OCI-LY7 (cell line): ENCODE measurements around the gene KIF17. TPM values are rescaled to one million over a fixed set of nuclear protein-coding genes. Genes with fewer than 3 reads are reported as not detected.

Source experiments
- BruUV-seq: library from RNA; stranded (reverse); fragments of 400-500 nt; replicated peaks from 2 replicates; lab custom pipeline; 2021; lab: Mats Ljungman, UMichigan
- CTCF ChIA-PET: fragments of 300-600 bp; sonication (Branson Sonifier 250); formaldehyde crosslinking; loops from one replicate; lab custom pipeline; 2022; ENCODE audit warnings: antibody characterized with exemption; ENCODE audit not compliant: unreplicated experiment; lab: Charles Lee
- POLR2A ChIA-PET: fragments of 300-600 bp; sonication (Branson Sonifier 250); formaldehyde crosslinking; loops from one replicate; lab custom pipeline; 2022; ENCODE audit warnings: antibody characterized with exemption; lab: Charles Lee
- DNase-seq: peaks from one replicate; pipeline ENCODE4 v3.0.0-alpha.2; 2015; ENCODE audit warnings: low spot score
- H2AFZ ChIP-seq: fragments of 200-600 bp; sonication (generic), shearing (Covaris generic); 2 replicates; pipeline ENCODE4 v1.6.1; 2014; ENCODE audit warnings: mild to moderate bottlenecking, antibody characterized with exemption, low read length, moderate library complexity
- H3K27ac ChIP-seq: fragments of 200-600 bp; sonication (generic); 2 replicates; pipeline ENCODE4 v1.5.1; 2014; ENCODE audit warnings: mixed run types, low read depth, mild to moderate bottlenecking, moderate library complexity, low read length, inconsistent platforms; ENCODE audit not compliant: poor library complexity, severe bottlenecking
- H3K36me3 ChIP-seq: fragments of 200-600 bp; sonication (generic); 2 replicates; pipeline ENCODE4 v1.6.1; 2014; ENCODE audit warnings: mild to moderate bottlenecking, antibody characterized with exemption, low read length, moderate library complexity, mixed read lengths; ENCODE audit not compliant: insufficient read depth
- H3K4me1 ChIP-seq: fragments of 200-600 bp; sonication (generic); 2 replicates; pipeline ENCODE4 v1.5.1; 2014; ENCODE audit warnings: mild to moderate bottlenecking, low read length; ENCODE audit not compliant: insufficient read depth, poor library complexity, severe bottlenecking
- H3K4me2 ChIP-seq: fragments of 200-600 bp; sonication (generic); 2 replicates; pipeline ENCODE4 v1.6.1; 2014; ENCODE audit warnings: mild to moderate bottlenecking, low read length
- H3K4me3 ChIP-seq: fragments of 200-600 bp; sonication (generic); 2 replicates; pipeline ENCODE4 v1.5.1; 2014; ENCODE audit warnings: mild to moderate bottlenecking, low read depth, low read length; ENCODE audit not compliant: poor library complexity, severe bottlenecking
- H3K79me2 ChIP-seq: fragments of 200-600 bp; sonication (generic); 2 replicates; pipeline ENCODE4 v1.6.1; 2016; ENCODE audit warnings: low read depth, mild to moderate bottlenecking, low read length, moderate library complexity, mixed read lengths; ENCODE audit not compliant: insufficient read depth
- H3K9me2 ChIP-seq: fragments of 200-600 bp; sonication (generic); 2 replicates; pipeline ENCODE4 v1.6.1; 2016; ENCODE audit warnings: mild to moderate bottlenecking, low read length, mixed read lengths; ENCODE audit not compliant: insufficient read depth
- H3K9me3 ChIP-seq: fragments of 200-600 bp; sonication (generic); 2 replicates; pipeline ENCODE4 v1.6.1; 2014; ENCODE audit warnings: mild to moderate bottlenecking, mixed run types, low read length, mixed read lengths
- H4K20me1 ChIP-seq: fragments of 200-600 bp; sonication (generic); 2 replicates; pipeline ENCODE4 v1.6.1; 2014; ENCODE audit warnings: mild to moderate bottlenecking, antibody characterized with exemption, low read length, moderate library complexity, mixed read lengths; ENCODE audit not compliant: insufficient read depth
- EZH2phosphoT487 ChIP-seq: fragments of 200-600 bp; sonication (generic); IDR thresholded peaks from 2 replicates; pipeline ENCODE4 v1.6.1; 2018; ENCODE audit warnings: low read depth, borderline replicate concordance, mild to moderate bottlenecking, mixed run types, antibody characterized with exemption, low read length, moderate library complexity, mixed read lengths
- intact Hi-C: fragments of 100-400 bp; cut with micrococcal nuclease; formaldehyde crosslinking; loops from one replicate; pipeline ENCODE4 v1.10.0; 2022; ENCODE audit not compliant: unreplicated experiment
- total RNA-seq, 2 experiments: library from RNA; depleted of rRNA in 1 of 2; stranded (reverse); fragments of >200 nt in 1 of 2; shearing (Covaris generic) in 1 of 2; gene quantifications; 2 replicates each; pipeline ENCODE4 v1.2.3, GENCODE V29; 2014 to 2022
- TF ChIP-seq, protein P1 (sequence below): fragments of 200-600 bp; sonication (generic); conservative IDR thresholded peaks from 2 replicates; pipeline ENCODE4 v1.5.1; 2014; ENCODE audit warnings: mild to moderate bottlenecking, antibody characterized with exemption, low read length, moderate library complexity, mixed read lengths

Gene KIF17
- total RNA-seq, 2 experiments from 2014 or later, result 1.1 TPM; not detected in 1

DNA sequence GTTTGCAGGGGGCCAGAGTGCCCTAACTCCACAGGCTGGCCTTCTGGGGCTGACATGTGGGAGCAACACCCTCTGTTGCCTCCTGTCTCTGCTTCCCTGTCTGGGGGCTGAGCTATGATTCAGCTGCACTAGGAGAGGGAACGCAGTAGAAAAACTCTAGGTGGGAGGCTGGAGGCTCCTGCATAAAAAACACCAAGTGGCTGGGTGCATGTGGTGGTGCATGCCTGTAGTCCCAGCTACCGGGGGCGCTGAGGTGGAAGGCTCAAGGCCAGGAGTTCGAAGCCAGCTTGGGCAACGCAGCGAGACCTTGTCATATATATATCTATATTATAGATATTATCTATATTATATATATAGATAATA lies 5.6 kb downstream of the KIF17 start:
- ChIA-PET CTCF (interaction anchor here (0.5 kb wide), 1 partner anchor 8 kb away, joined by 3 read pairs; no protein-coding TSS in a partner anchor), POLR2A (no interaction called here)
- no peak for DNase-seq
- Histone ChIP-seq H3K4me2 (no peak overlapping the region), H4K20me1 (no peaks in the 10 kb centered on the region), H2AFZ (no peak overlapping the region), H3K27ac (no peak overlapping the region), H3K36me3 (no peaks in the 10 kb centered on the region), H3K9me2 (no peaks in the 10 kb centered on the region), H3K9me3 (no peaks in the 10 kb centered on the region), H3K79me2 (no peaks in the 10 kb centered on the region), H3K4me1 (no peaks in the 10 kb centered on the region), H3K4me3 (no peak overlapping the region)
- no peak for TF ChIP-seq EZH2phosphoT487
- TF ChIP-seq, protein P1, sequence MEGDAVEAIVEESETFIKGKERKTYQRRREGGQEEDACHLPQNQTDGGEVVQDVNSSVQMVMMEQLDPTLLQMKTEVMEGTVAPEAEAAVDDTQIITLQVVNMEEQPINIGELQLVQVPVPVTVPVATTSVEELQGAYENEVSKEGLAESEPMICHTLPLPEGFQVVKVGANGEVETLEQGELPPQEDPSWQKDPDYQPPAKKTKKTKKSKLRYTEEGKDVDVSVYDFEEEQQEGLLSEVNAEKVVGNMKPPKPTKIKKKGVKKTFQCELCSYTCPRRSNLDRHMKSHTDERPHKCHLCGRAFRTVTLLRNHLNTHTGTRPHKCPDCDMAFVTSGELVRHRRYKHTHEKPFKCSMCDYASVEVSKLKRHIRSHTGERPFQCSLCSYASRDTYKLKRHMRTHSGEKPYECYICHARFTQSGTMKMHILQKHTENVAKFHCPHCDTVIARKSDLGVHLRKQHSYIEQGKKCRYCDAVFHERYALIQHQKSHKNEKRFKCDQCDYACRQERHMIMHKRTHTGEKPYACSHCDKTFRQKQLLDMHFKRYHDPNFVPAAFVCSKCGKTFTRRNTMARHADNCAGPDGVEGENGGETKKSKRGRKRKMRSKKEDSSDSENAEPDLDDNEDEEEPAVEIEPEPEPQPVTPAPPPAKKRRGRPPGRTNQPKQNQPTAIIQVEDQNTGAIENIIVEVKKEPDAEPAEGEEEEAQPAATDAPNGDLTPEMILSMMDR, result no peak
- intact Hi-C loops, result no loop called here
- no TSS peak for BruUV-seq

- H3K9me2 ChIP-seq, result no peaks in the 10 kb centered on the region
- TF ChIP-seq, protein P1, result peak; percentile 32; the same call in 1 of the 2 replicates
- no peak for TF ChIP-seq EZH2phosphoT487
- BruUV-seq, result no TSS peak
- no peaks in the 10 kb centered on the region for H3K4me1 ChIP-seq
- H3K36me3 ChIP-seq, result no peaks in the 10 kb centered on the region
- no peak overlapping the region for H3K27ac ChIP-seq
- intact Hi-C loops, result no loop called here
- no peak for DNase-seq
- no peak overlapping the region for H3K4me3 ChIP-seq
- no peaks in the 10 kb centered on the region for H3K9me3 ChIP-seq
- no peak overlapping the region for H3K4me2 ChIP-seq
- CTCF ChIA-PET, result interaction anchor here (0.5 kb wide), 1 partner anchor 9 kb away, joined by 3 read pairs; no protein-coding TSS in a partner anchor
- H4K20me1 ChIP-seq, result no peaks in the 10 kb centered on the region
- no peak overlapping the region for H2AFZ ChIP-seq
- H3K79me2 ChIP-seq, result no peaks in the 10 kb centered on the region
- POLR2A ChIA-PET, result no interaction called here
These were observed 6.3 kb downstream of the KIF17 start for GRCh38 chr1:20711285-20712214.
